Measurements from ENCODE around the gene GAS2L1.
A peak's percentile ranks its signal among the peaks of the same experiment; 100 is the strongest.

DNA sequence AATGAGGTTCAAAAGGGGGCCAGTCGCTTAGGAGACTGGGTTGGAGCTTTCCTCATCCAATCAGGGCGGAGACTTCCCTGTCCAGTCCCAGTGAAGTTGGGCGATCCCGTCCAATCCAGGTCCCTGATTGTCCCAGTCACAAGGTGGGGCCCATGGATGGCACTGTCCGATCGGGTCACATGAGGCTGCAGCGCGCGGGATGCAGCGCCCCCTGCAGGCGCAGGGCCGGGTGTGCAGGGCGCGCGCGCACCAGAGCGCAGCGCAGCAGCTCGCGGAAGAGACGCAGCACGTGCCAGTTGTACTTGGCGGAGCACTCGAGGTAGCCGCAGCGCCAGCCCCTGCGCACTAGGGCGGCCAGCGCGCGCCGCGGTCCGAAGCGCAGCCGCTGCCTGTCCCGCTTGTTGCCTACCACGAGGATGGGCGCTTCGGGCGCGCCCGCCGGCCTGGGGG lies 6.7 kb downstream of the GAS2L1 start:
- TF ChIP-seq CEBPB (IDR thresholded peaks at IDR 0.05; ENCODE audit: low read depth, low read length), result no peak
- TF ChIP-seq USF2 (IDR thresholded peaks at IDR 0.05; ENCODE audit: low read depth, low read length), result peak; percentile 66; the same call in 1 of the 2 replicates
- TF ChIP-seq, protein P1, sequence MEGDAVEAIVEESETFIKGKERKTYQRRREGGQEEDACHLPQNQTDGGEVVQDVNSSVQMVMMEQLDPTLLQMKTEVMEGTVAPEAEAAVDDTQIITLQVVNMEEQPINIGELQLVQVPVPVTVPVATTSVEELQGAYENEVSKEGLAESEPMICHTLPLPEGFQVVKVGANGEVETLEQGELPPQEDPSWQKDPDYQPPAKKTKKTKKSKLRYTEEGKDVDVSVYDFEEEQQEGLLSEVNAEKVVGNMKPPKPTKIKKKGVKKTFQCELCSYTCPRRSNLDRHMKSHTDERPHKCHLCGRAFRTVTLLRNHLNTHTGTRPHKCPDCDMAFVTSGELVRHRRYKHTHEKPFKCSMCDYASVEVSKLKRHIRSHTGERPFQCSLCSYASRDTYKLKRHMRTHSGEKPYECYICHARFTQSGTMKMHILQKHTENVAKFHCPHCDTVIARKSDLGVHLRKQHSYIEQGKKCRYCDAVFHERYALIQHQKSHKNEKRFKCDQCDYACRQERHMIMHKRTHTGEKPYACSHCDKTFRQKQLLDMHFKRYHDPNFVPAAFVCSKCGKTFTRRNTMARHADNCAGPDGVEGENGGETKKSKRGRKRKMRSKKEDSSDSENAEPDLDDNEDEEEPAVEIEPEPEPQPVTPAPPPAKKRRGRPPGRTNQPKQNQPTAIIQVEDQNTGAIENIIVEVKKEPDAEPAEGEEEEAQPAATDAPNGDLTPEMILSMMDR (conservative IDR thresholded peaks at IDR 0.05; ENCODE audit: low read depth, low read length), result peak; percentile 49
- TF ChIP-seq SMC3 (IDR thresholded peaks at IDR 0.05; ENCODE audit: low read depth, low read length), result no peak
- no peak for TF ChIP-seq CHD1 (IDR thresholded peaks at IDR 0.05; ENCODE audit: low read depth, low read length)
- TF ChIP-seq POLR2A (IDR thresholded peaks at IDR 0.05; ENCODE audit: low read depth, low read length), result no peak
- no peak for TF ChIP-seq MXI1 (IDR thresholded peaks at IDR 0.05; ENCODE audit: borderline replicate concordance, low read depth, low read length)
- no peak for TF ChIP-seq MAFK (IDR thresholded peaks at IDR 0.05; ENCODE audit: low read depth, low read length)
- no peak for TF ChIP-seq FOS (IDR thresholded peaks at IDR 0.05; ENCODE audit: low read depth, low read length)
- no peak for TF ChIP-seq MAZ (IDR thresholded peaks at IDR 0.05; ENCODE audit: borderline replicate concordance, low read depth, low read length)
- no peak for TF ChIP-seq RCOR1 (IDR thresholded peaks at IDR 0.05; ENCODE audit: insufficient replicate concordance, low read length)

Measured in IMR-90 (cell line).